WI38 (cell line): ENCODE measurements around the gene FAM76A.
"Not testable (repeated sequence)": the region's sequence is repeated elsewhere in the genome, so short reads cannot be mapped to it uniquely, and the experiment has no call there.

ENCODE experiments used
- H3K4me3 ChIP-seq: 2 replicates; pipeline ENCODE4 v1.5.1; 2011; ENCODE audit warnings: low read depth, mild to moderate bottlenecking, control low read depth, low read length
- CTCF ChIP-seq: IDR thresholded peaks from 2 replicates; pipeline ENCODE4 v1.5.1; 2012; ENCODE audit warnings: low read depth, mild to moderate bottlenecking, control low read depth, low read length

Gene FAM76A

GRCh38 chr1:27784700-27785099, 58.9 kb downstream of the FAM76A start:
- no peak overlapping the region for H3K4me3 ChIP-seq
- no peak for TF ChIP-seq CTCF

- TF ChIP-seq CTCF: no peak
- H3K4me3 ChIP-seq: no peak overlapping the region
Measured at GRCh38 chr1:27785781-27786455, 60.2 kb downstream of the FAM76A start.

GRCh38 chr1:27787895-27788294, 62.1 kb downstream of the FAM76A start:
- no peak for TF ChIP-seq CTCF
- H3K4me3 ChIP-seq: no peak overlapping the region

DNA sequence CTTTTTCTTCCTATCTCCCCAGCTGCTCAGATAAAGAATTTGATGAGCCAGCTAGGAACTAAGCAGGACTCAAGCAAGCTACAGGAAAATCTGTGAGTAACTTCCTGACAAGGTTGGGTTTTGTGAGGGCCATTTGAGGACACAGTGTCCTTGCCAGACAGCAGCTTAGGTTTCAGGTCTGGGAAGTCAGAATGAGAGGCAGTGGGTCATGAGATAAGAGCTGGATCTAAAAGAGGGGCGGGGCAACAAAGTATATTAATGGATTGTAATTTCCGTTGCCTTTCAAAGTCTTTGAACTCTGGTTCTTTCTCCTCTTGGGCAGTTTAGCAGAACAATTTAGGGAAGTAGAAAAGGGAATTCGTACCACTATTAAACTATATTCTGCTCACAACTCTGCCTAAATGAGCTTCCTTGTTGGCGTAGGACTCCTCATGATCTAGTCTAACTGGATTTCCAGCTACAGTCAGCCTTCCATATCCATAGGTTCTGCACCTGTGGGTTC, 63.8 kb downstream of the FAM76A start:
- no peak overlapping the region for H3K4me3 ChIP-seq
- TF ChIP-seq CTCF: no peak

DNA sequence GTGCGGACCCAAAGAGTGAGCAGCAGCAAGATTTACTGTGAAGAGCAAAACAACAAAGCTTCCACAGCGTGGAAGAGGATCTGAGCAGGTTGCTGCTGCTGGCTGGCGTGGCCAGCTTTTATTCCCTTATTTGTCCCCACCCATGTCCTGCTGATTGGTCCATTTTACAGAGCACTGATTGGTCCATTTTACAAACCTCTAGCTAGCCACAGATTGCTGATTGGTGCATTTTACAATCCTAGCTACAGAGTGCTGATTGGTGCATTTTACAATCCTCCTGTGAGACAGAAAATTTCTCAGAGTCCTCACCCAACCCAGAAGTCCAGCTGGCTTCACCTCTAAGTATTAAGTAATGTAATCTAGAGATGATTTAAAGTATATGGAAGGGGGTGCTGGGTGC, 64.5 kb downstream of the FAM76A start:
- H3K4me3 ChIP-seq: not testable (repeated sequence)

DNA sequence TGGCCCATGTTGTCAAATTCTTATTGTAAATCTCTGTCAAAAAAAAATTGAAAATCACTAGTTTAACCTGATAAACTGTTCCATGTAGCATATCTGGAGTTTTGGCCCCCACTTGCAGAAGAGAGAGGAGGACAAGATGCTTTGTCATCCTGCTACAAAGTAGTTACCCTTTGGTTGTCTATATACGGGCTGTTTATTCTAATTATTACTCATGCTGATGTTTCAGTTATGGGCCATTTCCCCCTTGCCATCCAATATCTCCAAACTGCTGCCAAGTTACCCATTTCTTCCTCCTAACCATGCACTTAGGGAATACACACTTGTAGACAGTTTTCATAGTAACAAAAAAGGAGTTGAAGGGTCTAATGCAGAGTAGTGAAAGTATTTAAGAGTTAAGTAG, 69.8 kb downstream of the FAM76A start:
- no peak overlapping the region for H3K4me3 ChIP-seq
- no peak for TF ChIP-seq CTCF

GRCh38 chr1:27804791-27805190, 79.0 kb downstream of the FAM76A start:
- TF ChIP-seq CTCF: no peak
- H3K4me3 ChIP-seq: no peak overlapping the region

GRCh38 chr1:27806758-27807157, 81.0 kb downstream of the FAM76A start:
- no peak overlapping the region for H3K4me3 ChIP-seq
- TF ChIP-seq CTCF: no peak
